Esophagus squamous epithelium (tissue), 4 donors: ENCODE results near the gene GOLGA6C.

Experiments used
- CTCF ChIP-seq, 6 experiments: fragments of 450-650 bp in 4 of 6; fragments of 200-600 bp in 2 of 6; sonication (generic) in 2 of 6; IDR thresholded peaks; one replicate each; pipeline ENCODE4 v1.5.1; 2016 to 2019; ENCODE audit warnings: antibody characterized with exemption in 6 of 6, mild to moderate bottlenecking in 4 of 6, moderate library complexity in 4 of 6
- POLR2A ChIP-seq, 4 donors: fragments of 450-650 bp; IDR thresholded peaks; one replicate each; pipeline ENCODE4 v1.6.1; 2017; ENCODE audit warnings: antibody characterized with exemption in 4 of 4, mild to moderate bottlenecking in 4 of 4, moderate library complexity in 3 of 4

GRCh38 chr15:75302318-75302717, 44.2 kb downstream of the GOLGA6C start:
- TF ChIP-seq CTCF (IDR thresholded peaks at IDR 0.05) (no peak), POLR2A (IDR thresholded peaks at IDR 0.05) (no peak)
